GM12873 (cell line): Measurements from ENCODE around the gene CHM.

ENCODE experiments used
- CTCF ChIP-seq: IDR thresholded peaks from 2 replicates; pipeline ENCODE4 v1.5.1; 2012; ENCODE audit warnings: low read depth, mild to moderate bottlenecking, moderate library complexity, low read length, control low read depth; ENCODE audit not compliant: insufficient read depth; ENCODE audit errors: missing control alignments

The CHM gene

DNA sequence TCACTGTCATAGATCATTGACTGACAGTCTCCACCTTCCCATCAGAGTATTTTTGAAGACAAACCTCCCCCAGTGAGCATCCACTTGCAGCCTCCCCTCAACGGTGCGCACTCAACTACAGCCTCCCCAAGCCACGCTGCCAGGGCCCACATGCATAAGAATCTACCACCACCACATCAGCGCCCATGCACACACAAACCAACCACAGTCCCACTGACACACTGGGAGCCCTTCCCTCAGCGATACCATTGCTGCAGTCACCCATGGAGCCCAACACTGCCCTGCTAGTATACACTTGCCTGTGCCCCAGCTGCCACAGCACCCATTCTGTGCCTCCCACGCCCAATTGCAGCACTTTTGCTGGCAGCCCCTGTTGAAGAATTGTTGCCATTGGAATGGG is 132.9 kb downstream of the CHM start:
- TF ChIP-seq CTCF = no peak

DNA sequence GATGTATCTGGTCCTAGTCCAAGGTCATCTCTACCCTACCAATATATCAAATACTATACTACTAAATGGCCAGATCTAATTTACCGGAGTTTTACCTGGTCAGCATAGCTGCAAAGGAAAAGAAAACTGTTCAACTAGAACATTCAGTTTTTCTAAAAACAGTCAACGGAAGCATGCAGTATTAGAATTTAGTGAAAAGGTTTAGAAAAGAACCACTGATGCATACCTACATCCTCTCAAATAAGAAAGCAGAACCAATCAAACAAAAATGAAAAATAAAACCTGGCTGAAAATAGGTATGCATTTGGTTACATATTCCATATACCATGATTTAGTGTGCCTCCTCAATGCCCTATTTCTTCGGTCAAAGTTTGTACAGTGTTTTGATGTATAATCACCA is 140.0 kb downstream of the CHM start:
- TF ChIP-seq CTCF = no peak

DNA sequence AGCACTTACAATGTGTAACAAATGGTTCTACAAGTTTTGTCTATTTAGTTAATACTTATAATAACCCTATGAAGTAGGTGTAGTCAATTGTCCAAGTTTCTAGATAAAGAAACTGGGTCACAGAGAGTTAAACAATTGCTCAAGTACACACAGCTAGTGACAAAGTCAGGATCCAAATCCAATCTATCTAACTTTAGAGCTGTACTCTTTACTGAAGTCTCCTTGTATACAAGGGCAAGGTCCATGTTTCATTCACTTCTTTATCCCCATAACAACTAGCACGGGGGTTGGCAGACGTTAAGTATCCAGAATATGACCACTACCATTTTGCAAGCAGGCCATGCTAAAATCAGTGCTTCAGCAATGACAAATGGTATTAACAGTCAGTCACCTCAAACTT is 141.0 kb downstream of the CHM start:
- TF ChIP-seq CTCF = no peak

GRCh38 chrX:85905851-85906250 is 141.5 kb downstream of the CHM start:
- no peak for TF ChIP-seq CTCF

DNA sequence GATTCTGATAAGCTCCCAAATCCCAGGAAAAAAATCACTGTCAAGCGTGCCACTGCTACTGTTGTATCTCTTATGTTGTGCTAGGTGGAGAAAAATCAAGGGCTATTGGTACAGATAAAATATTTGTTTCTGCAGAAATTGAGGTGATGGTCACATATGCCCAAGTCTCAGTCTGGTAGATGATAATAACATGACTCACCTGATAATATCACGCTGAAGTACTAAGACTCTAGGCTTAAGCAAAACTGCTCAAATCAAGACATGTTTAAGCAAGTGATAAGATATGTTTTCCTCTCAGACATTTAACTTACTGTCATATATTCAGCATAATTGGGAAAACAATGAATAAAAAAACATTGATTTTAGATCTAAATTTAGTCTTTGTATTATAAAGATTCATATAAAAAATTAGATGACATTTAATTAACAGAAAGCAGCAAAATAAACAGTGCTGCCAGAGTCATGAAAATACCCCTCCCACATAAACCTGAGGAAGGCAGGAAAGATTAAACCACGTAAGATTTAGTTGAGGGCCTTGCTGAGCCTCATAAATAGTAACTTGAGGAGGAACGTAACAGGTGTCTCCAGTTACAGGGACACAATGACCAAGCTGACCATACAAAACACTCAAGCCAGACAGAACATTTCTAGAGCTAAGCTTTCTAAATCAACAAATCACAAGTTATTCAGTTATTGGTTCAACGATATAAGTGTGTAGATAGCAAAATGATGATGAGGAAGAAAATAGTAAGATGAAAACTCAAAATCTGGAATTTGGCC is 143.5 kb downstream of the CHM start:
- TF ChIP-seq CTCF = no peak

DNA sequence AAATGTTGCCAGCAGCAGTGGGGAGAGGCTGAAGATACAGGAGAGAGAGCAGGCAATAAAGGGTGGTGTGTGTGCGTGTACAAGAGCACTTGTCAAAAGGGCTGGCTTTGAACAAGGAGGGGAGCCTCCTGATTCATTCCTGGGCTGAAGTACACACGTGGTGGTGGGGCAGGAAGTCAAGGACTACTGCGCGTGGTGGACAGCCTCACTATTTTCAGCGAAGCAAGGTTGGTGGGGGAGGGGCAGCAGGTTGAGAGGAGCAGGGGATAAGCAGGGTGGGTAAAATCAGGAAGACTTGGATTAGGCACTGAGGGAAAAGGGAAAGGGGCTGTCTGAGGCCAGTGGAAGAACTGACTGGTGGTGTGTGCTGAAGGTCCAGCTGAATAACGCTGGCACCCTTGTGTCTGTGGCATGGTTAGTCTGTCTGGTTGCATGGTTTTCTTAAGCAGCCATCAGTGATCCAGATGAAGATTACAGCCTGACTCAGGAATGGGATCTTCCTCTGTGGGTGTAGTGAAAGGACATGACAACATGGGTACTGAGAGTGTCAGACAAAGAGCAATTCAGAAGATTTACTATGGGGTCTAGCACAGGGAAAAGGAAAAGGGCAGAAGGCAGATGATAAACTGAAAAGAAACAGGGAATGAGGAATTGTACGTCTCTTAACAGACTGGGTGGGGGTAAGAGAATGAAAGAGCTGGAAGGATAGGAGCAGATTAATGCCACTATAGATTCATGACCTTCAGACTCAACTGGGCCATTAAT is 149.8 kb downstream of the CHM start:
- TF ChIP-seq CTCF = no peak

- TF ChIP-seq CTCF = no peak
Observed at GRCh38 chrX:85882601-85883000, 164.8 kb downstream of the CHM start.
